Trophoblast cell (in vitro differentiated cells and primary cell): ENCODE measurements around the gene GABRB2.

Experiments used
- DNase-seq, 2 donors: peaks; one replicate each; pipeline ENCODE4 v3.0.0-alpha.2; 2016
- H2AFZ ChIP-seq: 2 replicates; pipeline ENCODE4 v1.6.1; 2013; ENCODE audit warnings: low read length, moderate library complexity, mild to moderate bottlenecking; ENCODE audit not compliant: insufficient read depth, poor library complexity
- H2AK5ac ChIP-seq: 2 replicates; pipeline ENCODE4 v1.6.1; 2013; ENCODE audit warnings: mild to moderate bottlenecking, low read length
- H2BK120ac ChIP-seq: 2 replicates; pipeline ENCODE4 v1.6.1; 2013; ENCODE audit warnings: low read length, mild to moderate bottlenecking, moderate library complexity; ENCODE audit not compliant: insufficient read depth, poor library complexity
- H2BK12ac ChIP-seq: 2 replicates; pipeline ENCODE4 v1.6.1; 2013; ENCODE audit warnings: mild to moderate bottlenecking, low read length, moderate library complexity
- H2BK5ac ChIP-seq: 2 replicates; pipeline ENCODE4 v1.6.1; 2013; ENCODE audit warnings: low read length, low read depth, moderate library complexity, mild to moderate bottlenecking; ENCODE audit not compliant: poor library complexity
- H3K14ac ChIP-seq: 2 replicates; pipeline ENCODE4 v1.6.1; 2013; ENCODE audit warnings: mild to moderate bottlenecking, low read length
- H3K18ac ChIP-seq: 2 replicates; pipeline ENCODE4 v1.6.1; 2013; ENCODE audit warnings: mild to moderate bottlenecking, low read length
- H3K23ac ChIP-seq: 2 replicates; pipeline ENCODE4 v1.6.1; 2013; ENCODE audit warnings: low read length
- H3K27ac ChIP-seq: 2 replicates; pipeline ENCODE4 v1.5.1; 2013; ENCODE audit warnings: low read depth, mild to moderate bottlenecking, inconsistent platforms, low read length, moderate library complexity
- H3K27me3 ChIP-seq: 2 replicates; pipeline ENCODE4 v1.6.1; 2013; ENCODE audit warnings: inconsistent platforms, mild to moderate bottlenecking, low read length, moderate library complexity; ENCODE audit not compliant: insufficient read depth
- H3K36me3 ChIP-seq, 2 experiments: 1 replicate in 1 of 2; 2 replicates in 1 of 2; pipeline ENCODE4 v1.6.1; 2013; ENCODE audit warnings: low read length in 2 of 2, mild to moderate bottlenecking in 2 of 2, moderate library complexity in 1 of 2; ENCODE audit not compliant: insufficient read depth in 2 of 2, control insufficient read depth in 1 of 2
- H3K4ac ChIP-seq: 2 replicates; pipeline ENCODE4 v1.6.1; 2013; ENCODE audit warnings: low read depth, mild to moderate bottlenecking, low read length, moderate library complexity
- H3K4me1 ChIP-seq, 2 experiments: 1 replicate in 1 of 2; 2 replicates in 1 of 2; pipeline ENCODE4 v1.6.1; 2013; ENCODE audit warnings: low read length in 2 of 2, mild to moderate bottlenecking in 2 of 2, moderate library complexity in 1 of 2; ENCODE audit not compliant: insufficient read depth in 2 of 2, control insufficient read depth in 1 of 2
- H3K4me2 ChIP-seq: 2 replicates; pipeline ENCODE4 v1.6.1; 2013; ENCODE audit warnings: inconsistent platforms, mild to moderate bottlenecking, low read length, moderate library complexity
- H3K4me3 ChIP-seq: 2 replicates; pipeline ENCODE4 v1.5.1; 2013; ENCODE audit warnings: mild to moderate bottlenecking, low read depth, low read length, inconsistent platforms
- H3K79me1 ChIP-seq: one replicate; pipeline ENCODE4 v1.6.1; 2013; ENCODE audit warnings: low read length
- H3K79me2 ChIP-seq: 2 replicates; pipeline ENCODE4 v1.6.1; 2013; ENCODE audit warnings: low read length, mild to moderate bottlenecking; ENCODE audit not compliant: control insufficient read depth, insufficient read depth, poor library complexity
- H3K9ac ChIP-seq: 2 replicates; pipeline ENCODE4 v1.6.1; 2013; ENCODE audit warnings: mild to moderate bottlenecking, low read length
- H3K9me3 ChIP-seq: 2 replicates; pipeline ENCODE4 v1.6.1; 2013; ENCODE audit warnings: low read depth, mild to moderate bottlenecking, control low read depth, inconsistent platforms, low read length; ENCODE audit not compliant: insufficient read depth
- H4K12ac ChIP-seq: 2 replicates; pipeline ENCODE4 v1.6.1; 2013; ENCODE audit warnings: low read depth, mild to moderate bottlenecking, low read length, moderate library complexity
- H4K8ac ChIP-seq: 2 replicates; pipeline ENCODE4 v1.6.1; 2013; ENCODE audit warnings: low read depth, mild to moderate bottlenecking, low read length, moderate library complexity
- H4K91ac ChIP-seq: one replicate; pipeline ENCODE4 v1.6.1; 2013; ENCODE audit warnings: low read depth, mild to moderate bottlenecking, low read length, moderate library complexity
- WGBS: extraction: QIAGEN DNeasy Blood & Tissue Kit; methylation state at CpG from one replicate; pipeline ENCODE4 v1.1.7; 2013; ENCODE audit warnings: missing lambda C conversion rate; ENCODE audit not compliant: insufficient read length, insufficient coverage; ENCODE audit errors: extremely low coverage; 5-methylcytosine and 5-hydroxymethylcytosine counted together

GABRB2 gene

DNA sequence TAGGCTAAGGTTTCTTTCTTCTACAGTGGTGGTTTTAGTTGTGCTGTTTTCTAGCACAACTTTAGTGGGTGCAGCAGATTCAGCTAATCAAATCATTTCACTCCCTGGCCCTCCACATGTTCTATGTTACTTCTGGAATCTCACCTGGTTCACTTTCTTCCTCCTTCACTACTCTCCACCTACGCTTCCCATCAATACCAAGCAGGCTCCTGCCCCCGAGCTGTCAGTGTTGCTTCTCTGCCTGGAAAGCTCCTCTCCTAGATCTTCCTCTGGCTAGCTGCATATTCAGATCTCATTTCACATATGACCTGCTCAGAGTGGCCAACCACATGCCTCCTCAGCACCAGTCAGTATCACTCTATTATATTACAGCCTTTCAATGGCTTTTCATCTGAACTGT, 19.6 kb upstream of the GABRB2 start:
- Histone ChIP-seq H2BK120ac (no peak overlapping the region), H2AFZ (no peak overlapping the region), H4K91ac (no peak overlapping the region), H2AK5ac (no peak overlapping the region), H3K4me1 (no peaks in the 10 kb centered on the region), H3K79me2 (no peaks in the 10 kb centered on the region), H3K4ac (no peak overlapping the region), H3K4me2 (no peak overlapping the region), H3K18ac (no peak overlapping the region), H3K9me3 (no peaks in the 10 kb centered on the region), H4K12ac (no peak overlapping the region), H3K27ac (no peak overlapping the region), H3K79me1 (no peaks in the 10 kb centered on the region), H3K9ac (no peak overlapping the region), H3K4me3 (no peak overlapping the region), H4K8ac (no peak overlapping the region), H3K27me3 (no peaks in the 10 kb centered on the region), H3K23ac (no peak overlapping the region), H3K14ac (no peak overlapping the region), H3K36me3 (no peaks in the 10 kb centered on the region), H2BK12ac (no peak overlapping the region), H2BK5ac (no peak overlapping the region)
- no CpG with 5 or more reads among the region's 2 CpGs for WGBS
- no peak for DNase-seq

- Histone ChIP-seq H3K79me2 (no peaks in the 10 kb centered on the region), H2BK5ac (no peak overlapping the region), H3K9ac (no peak overlapping the region), H3K4me1 (no peaks in the 10 kb centered on the region), H3K4me2 (no peak overlapping the region), H3K23ac (no peak overlapping the region), H3K18ac (no peak overlapping the region), H2AFZ (no peak overlapping the region), H4K91ac (no peak overlapping the region), H3K36me3 (no peaks in the 10 kb centered on the region), H3K9me3 (no peaks in the 10 kb centered on the region), H2BK120ac (no peak overlapping the region), H3K4ac (no peak overlapping the region), H2AK5ac (no peak overlapping the region), H3K79me1 (no peaks in the 10 kb centered on the region), H3K27me3 (no peaks in the 10 kb centered on the region), H2BK12ac (no peak overlapping the region), H4K12ac (no peak overlapping the region), H3K14ac (no peak overlapping the region), H3K4me3 (no peak overlapping the region), H3K27ac (no peak overlapping the region), H4K8ac (no peak overlapping the region)
- DNase-seq = no peak
- no CpG with 5 or more reads among the region's 2 CpGs for WGBS
These were observed 15.9 kb upstream of the GABRB2 start for GRCh38 chr5:161562446-161562845.

GRCh38 chr5:161549106-161549505, 2.6 kb upstream of the GABRB2 start:
- no peaks in the 10 kb centered on the region for H3K79me2 ChIP-seq
- no peak overlapping the region for H2AFZ ChIP-seq
- H4K91ac ChIP-seq = no peak overlapping the region
- H3K4me1 ChIP-seq = peaks cover 9 to 14% of the 10 kb centered on the region in 2 experiments
- H3K4me3 ChIP-seq = no peak overlapping the region
- H3K27ac ChIP-seq = no peak overlapping the region
- H3K27me3 ChIP-seq = peaks cover 32% of the 10 kb centered on the region
- no peak overlapping the region for H2BK120ac ChIP-seq
- H2BK12ac ChIP-seq = no peak overlapping the region
- no peak overlapping the region for H3K23ac ChIP-seq
- H3K9ac ChIP-seq = no peak overlapping the region
- WGBS = no CpG with 5 or more reads among the region's 15 CpGs
- H3K4me2 ChIP-seq = peak overlapping the region; percentile 95
- no peak overlapping the region for H4K8ac ChIP-seq
- no peak overlapping the region for H4K12ac ChIP-seq
- no peaks in the 10 kb centered on the region for H3K36me3 ChIP-seq
- H3K18ac ChIP-seq = no peak overlapping the region
- no peak overlapping the region for H2BK5ac ChIP-seq
- H3K79me1 ChIP-seq = no peaks in the 10 kb centered on the region
- no peak overlapping the region for H2AK5ac ChIP-seq
- H3K4ac ChIP-seq = no peak overlapping the region
- peaks cover 2% of the 10 kb centered on the region for H3K9me3 ChIP-seq
- no peak overlapping the region for H3K14ac ChIP-seq
- DNase-seq = no peak

DNA sequence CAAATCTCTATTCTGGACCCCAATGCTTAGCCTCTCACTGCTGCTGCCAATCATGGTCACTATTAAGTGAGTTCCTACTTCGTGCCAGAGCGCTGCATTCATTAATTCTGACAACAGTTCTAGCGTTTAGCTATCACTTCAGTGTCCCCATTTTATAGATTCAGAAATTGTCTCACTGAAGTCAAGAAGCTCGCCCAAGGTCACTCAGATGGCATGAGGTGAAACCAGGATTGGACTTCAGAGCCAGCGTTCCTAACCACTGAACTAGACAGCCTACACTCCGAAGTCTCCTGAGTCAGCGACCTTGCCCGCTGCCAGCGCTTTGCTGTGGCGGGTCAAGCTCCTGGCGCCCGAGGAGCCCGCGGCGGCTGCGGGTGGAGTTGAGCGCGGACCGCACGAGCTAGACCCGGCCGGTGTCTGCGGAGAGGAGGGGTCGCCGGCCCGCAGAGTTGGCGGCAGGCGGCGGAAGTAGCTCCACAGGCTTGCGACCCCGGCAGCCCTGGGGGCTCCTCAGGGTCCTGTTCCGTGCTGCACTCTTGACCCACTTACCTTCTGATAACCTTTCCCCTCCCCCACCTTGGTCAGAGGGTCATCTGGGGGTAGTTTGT, 2.1 kb upstream of the GABRB2 start:
- Histone ChIP-seq H3K27ac (no peak overlapping the region), H3K14ac (no peak overlapping the region), H3K4me2 (peak overlapping the region; percentile 95), H2AK5ac (no peak overlapping the region), H3K79me1 (no peaks in the 10 kb centered on the region), H3K9ac (no peak overlapping the region), H2AFZ (no peak overlapping the region), H3K18ac (no peak overlapping the region), H3K4ac (no peak overlapping the region), H4K12ac (no peak overlapping the region), H3K79me2 (no peaks in the 10 kb centered on the region), H2BK12ac (no peak overlapping the region), H2BK120ac (no peak overlapping the region), H3K27me3 (peaks cover 32% of the 10 kb centered on the region), H4K8ac (no peak overlapping the region), H3K36me3 (no peaks in the 10 kb centered on the region), H3K4me3 (peak overlapping the region; percentile 54), H3K4me1 (peaks cover 9 to 14% of the 10 kb centered on the region in 2 experiments), H3K23ac (no peak overlapping the region), H3K9me3 (peaks cover 2% of the 10 kb centered on the region), H2BK5ac (no peak overlapping the region), H4K91ac (no peak overlapping the region)
- DNase-seq = peak in 1 of 2 donors; percentile 7
- WGBS = no CpG with 5 or more reads among the region's 32 CpGs
